ENCODE results near the gene H6PD. TPM values are rescaled to one million over a fixed set of nuclear protein-coding genes. Genes with fewer than 3 reads are reported as not detected.

H6PD gene
- total and polyA plus RNA-seq, 4 donors, result 21.5 to 59.8 (median 32.9) TPM

DNA sequence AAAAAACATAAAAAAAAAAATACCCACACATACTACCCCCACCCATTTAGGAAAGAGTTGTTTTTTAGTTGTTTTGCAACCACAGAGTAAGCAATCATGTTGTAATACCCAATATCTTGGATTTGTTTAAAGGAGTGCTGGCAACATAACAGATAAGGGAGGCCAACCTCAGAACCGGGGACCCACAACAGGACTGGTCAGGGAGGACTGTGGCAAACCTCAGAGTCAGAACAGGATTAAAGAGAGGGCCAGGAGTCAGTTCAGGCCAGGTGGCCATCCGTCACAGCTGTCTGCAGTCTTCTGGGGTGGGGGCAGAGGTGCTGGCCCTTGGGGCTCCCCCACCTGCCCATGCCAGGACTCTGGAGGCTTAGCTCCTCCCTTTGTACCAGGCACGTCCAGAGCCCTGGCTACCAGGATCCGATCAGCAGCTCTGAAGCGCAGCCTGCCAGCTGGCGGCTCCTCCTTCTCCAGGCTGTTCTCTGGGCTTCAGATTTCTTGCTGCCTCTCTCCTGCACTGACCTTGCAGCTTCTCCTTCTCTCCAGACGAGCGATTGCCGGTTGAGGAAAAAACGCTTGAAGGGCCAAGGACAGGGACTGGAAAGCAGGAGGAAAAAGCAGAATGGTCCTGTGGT lies 7.9 kb downstream of the H6PD start:
- TF ChIP-seq, protein P1, sequence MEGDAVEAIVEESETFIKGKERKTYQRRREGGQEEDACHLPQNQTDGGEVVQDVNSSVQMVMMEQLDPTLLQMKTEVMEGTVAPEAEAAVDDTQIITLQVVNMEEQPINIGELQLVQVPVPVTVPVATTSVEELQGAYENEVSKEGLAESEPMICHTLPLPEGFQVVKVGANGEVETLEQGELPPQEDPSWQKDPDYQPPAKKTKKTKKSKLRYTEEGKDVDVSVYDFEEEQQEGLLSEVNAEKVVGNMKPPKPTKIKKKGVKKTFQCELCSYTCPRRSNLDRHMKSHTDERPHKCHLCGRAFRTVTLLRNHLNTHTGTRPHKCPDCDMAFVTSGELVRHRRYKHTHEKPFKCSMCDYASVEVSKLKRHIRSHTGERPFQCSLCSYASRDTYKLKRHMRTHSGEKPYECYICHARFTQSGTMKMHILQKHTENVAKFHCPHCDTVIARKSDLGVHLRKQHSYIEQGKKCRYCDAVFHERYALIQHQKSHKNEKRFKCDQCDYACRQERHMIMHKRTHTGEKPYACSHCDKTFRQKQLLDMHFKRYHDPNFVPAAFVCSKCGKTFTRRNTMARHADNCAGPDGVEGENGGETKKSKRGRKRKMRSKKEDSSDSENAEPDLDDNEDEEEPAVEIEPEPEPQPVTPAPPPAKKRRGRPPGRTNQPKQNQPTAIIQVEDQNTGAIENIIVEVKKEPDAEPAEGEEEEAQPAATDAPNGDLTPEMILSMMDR (IDR thresholded peaks at IDR 0.05; ENCODE audit: control extremely low read depth, extremely low read depth), result no peak

GRCh38 chr1:9243066-9243739 lies 8.6 kb downstream of the H6PD start:
- 56 to 70% methylated on average over 9 of the region's 9 CpGs for WGBS, 2 donors
- Histone ChIP-seq H3K27ac (ENCODE audit: low read depth in 1 of 2, low read length in 1 of 2) (peak overlapping the region; percentile 46 to 87), H3K4me1 (ENCODE audit: control insufficient read depth in 5 of 5, insufficient read depth in 5 of 5, low read length in 5 of 5) (peaks cover 8 to 40% (median 15%) of the 10 kb centered on the region in 5 donors), H3K4me3 (no peak overlapping the region), H3K36me3 (ENCODE audit: control insufficient read depth in 4 of 4, insufficient read depth in 4 of 4, low read length in 4 of 4) (peaks cover 0 to 21% (median 15%) of the 10 kb centered on the region in 4 donors), H3K9me3 (ENCODE audit: control insufficient read depth in 4 of 4, insufficient read depth in 3 of 4, low read length in 3 of 4) (no peaks in the 10 kb centered on the region), H3K27me3 (ENCODE audit: control insufficient read depth in 3 of 3, insufficient read depth in 3 of 3, low read length in 2 of 3) (no peaks in the 10 kb centered on the region), H3K9ac (ENCODE audit: insufficient read depth in 1 of 2, low read length in 2 of 2) (peak overlapping the region in 1 of 2 donors; percentile 58)
- TF ChIP-seq, protein P1 (IDR thresholded peaks at IDR 0.05; ENCODE audit: control extremely low read depth, extremely low read depth), result no peak
- no peak for DNase-seq
- no peak for ATAC-seq (ENCODE audit: insufficient read depth, low FRiP score)

More for the DNA sequence above, 7.9 kb downstream of the H6PD start:
- Histone ChIP-seq H3K9me3 (ENCODE audit: control insufficient read depth in 4 of 4, insufficient read depth in 3 of 4, low read length in 3 of 4) (no peaks in the 10 kb centered on the region), H3K27ac (ENCODE audit: low read depth in 1 of 2, low read length in 1 of 2) (peak overlapping the region; percentile 72 to 87), H3K4me3 (no peak overlapping the region), H3K4me1 (ENCODE audit: control insufficient read depth in 5 of 5, insufficient read depth in 5 of 5, low read length in 5 of 5) (peaks cover 10 to 43% (median 17%) of the 10 kb centered on the region in 5 donors), H3K27me3 (ENCODE audit: control insufficient read depth in 3 of 3, insufficient read depth in 3 of 3, low read length in 2 of 3) (no peaks in the 10 kb centered on the region), H3K9ac (ENCODE audit: insufficient read depth in 1 of 2, low read length in 2 of 2) (peak overlapping the region in 1 of 2 donors; percentile 58), H3K36me3 (ENCODE audit: control insufficient read depth in 4 of 4, insufficient read depth in 4 of 4, low read length in 4 of 4) (peaks cover 0 to 15% (median 12%) of the 10 kb centered on the region in 4 donors)
- ATAC-seq (ENCODE audit: insufficient read depth, low FRiP score), result no peak
- DNase-seq, result peak; percentile 41 to 83 (median 76)
- 46 to 51% methylated on average over 10 of the region's 10 CpGs for WGBS, 2 donors

DNA sequence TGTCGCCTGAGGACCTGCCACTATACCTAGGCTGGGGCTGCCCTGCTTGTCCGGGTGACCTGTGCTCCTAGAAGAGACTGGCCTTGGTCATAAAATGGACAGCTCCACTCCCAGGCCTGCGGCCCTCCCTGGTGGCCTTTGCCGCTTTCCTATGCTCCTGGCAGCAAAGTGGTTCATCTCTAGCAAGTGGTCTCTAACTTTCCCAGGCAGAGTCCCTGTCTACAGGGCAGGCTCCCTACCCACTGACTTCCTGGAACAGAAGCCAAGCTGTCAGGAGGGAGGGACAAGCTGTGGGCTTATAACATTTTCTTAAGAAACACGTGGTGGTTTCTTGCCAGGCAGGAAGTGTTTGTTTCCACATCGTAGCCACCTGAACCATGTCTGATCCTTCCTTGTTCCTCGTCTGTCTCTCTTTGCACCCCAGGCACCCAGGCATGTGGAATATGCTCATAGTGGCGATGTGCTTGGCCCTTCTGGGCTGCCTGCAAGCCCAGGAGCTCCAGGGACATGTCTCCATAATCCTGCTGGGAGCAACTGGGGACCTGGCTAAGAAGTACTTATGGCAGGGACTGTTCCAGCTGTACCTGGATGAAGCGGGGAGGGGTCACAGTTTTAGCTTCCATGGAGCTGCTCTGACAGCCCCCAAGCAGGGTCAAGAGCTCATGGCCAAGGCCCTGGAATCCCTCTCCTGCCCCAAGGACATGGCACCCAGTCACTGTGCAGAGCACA lies 10.1 kb downstream of the H6PD start:
- TF ChIP-seq, protein P1 (IDR thresholded peaks at IDR 0.05; ENCODE audit: control extremely low read depth, extremely low read depth), result no peak
- DNase-seq, result no peak
- peaks cover 6 to 40% (median 13%) of the 10 kb centered on the region in 5 donors for H3K4me1 ChIP-seq (ENCODE audit: control insufficient read depth in 5 of 5, insufficient read depth in 5 of 5, low read length in 5 of 5)
- no peaks in the 10 kb centered on the region for H3K27me3 ChIP-seq (ENCODE audit: control insufficient read depth in 3 of 3, insufficient read depth in 3 of 3, low read length in 2 of 3)
- no peak overlapping the region for H3K4me3 ChIP-seq
- H3K9me3 ChIP-seq (ENCODE audit: control insufficient read depth in 4 of 4, insufficient read depth in 3 of 4, low read length in 3 of 4), result no peaks in the 10 kb centered on the region
- ATAC-seq (ENCODE audit: insufficient read depth, low FRiP score), result peak; percentile 55
- H3K27ac ChIP-seq (ENCODE audit: low read depth in 1 of 2, low read length in 1 of 2), result peak overlapping the region in 1 of 2 donors; percentile 83
- H3K36me3 ChIP-seq (ENCODE audit: control insufficient read depth in 4 of 4, insufficient read depth in 4 of 4, low read length in 4 of 4), result peaks cover 0 to 25% (median 15%) of the 10 kb centered on the region in 4 donors
- WGBS, 2 donors, result 43 to 48% methylated on average over 9 of the region's 9 CpGs
- no peak overlapping the region for H3K9ac ChIP-seq (ENCODE audit: insufficient read depth in 1 of 2, low read length in 2 of 2)

Data from lung (tissue), 12 donors.